Vagina (tissue), 2 donors: ENCODE data around the gene KYNU. TPM values are rescaled to one million over a fixed set of nuclear protein-coding genes. Genes with fewer than 3 reads are reported as not detected.

ENCODE experiments used
- DNase-seq, 2 donors: peaks; one replicate each; pipeline ENCODE4 v3.0.0-alpha.2; 2017; ENCODE audit errors: extremely low spot score in 2 of 2
- H3K27ac ChIP-seq: fragments of 200-600 bp; sonication (generic); one replicate; pipeline ENCODE4 v1.5.1; 2019
- H3K27me3 ChIP-seq: fragments of 200-600 bp; sonication (generic); one replicate; pipeline ENCODE4 v1.5.1; 2019
- H3K36me3 ChIP-seq, 2 donors: fragments of 200-600 bp; sonication (generic); one replicate each; pipeline ENCODE4 v1.5.1; 2017 to 2019
- H3K4me1 ChIP-seq: fragments of 200-600 bp; sonication (generic); one replicate; pipeline ENCODE4 v1.5.1; 2019
- H3K4me3 ChIP-seq, 2 donors: fragments of 200-600 bp; sonication (generic); 1 replicate in 1 of 2; 2 replicates in 1 of 2; pipeline ENCODE4 v1.5.1; 2016 to 2019
- H3K9me3 ChIP-seq: fragments of 200-600 bp; sonication (generic); one replicate; pipeline ENCODE4 v1.5.1; 2019
- POLR2A ChIP-seq, 2 donors: fragments of 450-650 bp; IDR thresholded peaks; one replicate each; pipeline ENCODE4 v1.6.1; 2017; ENCODE audit warnings: antibody characterized with exemption in 2 of 2, mild to moderate bottlenecking in 2 of 2, moderate library complexity in 2 of 2
- POLR2AphosphoS5 ChIP-seq, 2 donors: sonication (generic); formaldehyde crosslinking; IDR thresholded peaks; one replicate each; pipeline ENCODE4 v1.9.0; 2017; ENCODE audit warnings: antibody characterized with exemption in 2 of 2, mild to moderate bottlenecking in 2 of 2, low read depth in 1 of 2; ENCODE audit not compliant: insufficient read depth in 1 of 2
- intact Hi-C: fragments of 100-400 bp; cut with DNase I; formaldehyde crosslinking; loops from one replicate; pipeline ENCODE4 v1.15.1; 2023
- total RNA-seq: library from RNA; depleted of rRNA; stranded (reverse); fragments of >200 nt; gene quantifications from one replicate; pipeline ENCODE4 v1.2.3, GENCODE V29; 2016
- TF ChIP-seq, protein P1 (sequence below), 3 experiments: fragments of 450-650 bp in 2 of 3; fragments of 200-600 bp in 1 of 3; sonication (generic) in 1 of 3; IDR thresholded peaks; one replicate each; pipeline ENCODE4 v1.5.1; 2017 to 2019; ENCODE audit warnings: antibody characterized with exemption in 3 of 3, mild to moderate bottlenecking in 2 of 3, moderate library complexity in 2 of 3

The KYNU gene
- total RNA-seq, 1 donor from 2014 or later, result 3.7 TPM

DNA sequence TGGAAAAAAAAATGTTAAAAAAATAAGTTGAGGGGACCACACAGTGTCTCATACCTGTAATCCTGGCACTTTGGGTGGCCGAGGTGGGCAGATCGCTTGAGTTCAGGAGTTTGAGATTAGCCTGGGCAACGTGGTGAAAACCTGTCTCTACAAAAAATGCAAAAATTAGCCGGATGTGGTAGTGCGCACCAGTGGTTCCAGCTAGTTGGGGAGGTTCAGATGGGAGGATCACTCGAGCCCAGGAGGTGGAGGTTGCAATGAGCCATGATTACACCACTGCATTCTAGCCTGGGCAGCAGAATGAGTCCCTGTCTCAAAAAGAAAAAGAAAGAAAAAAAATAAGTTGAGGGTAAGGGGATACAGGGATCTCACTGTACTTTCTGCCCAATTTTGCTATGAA lies 6.1 kb upstream of the KYNU start:
- no peak overlapping the region for H3K4me3 ChIP-seq
- no peaks in the 10 kb centered on the region for H3K27me3 ChIP-seq
- H3K4me1 ChIP-seq, result peaks cover 44% of the 10 kb centered on the region
- no peaks in the 10 kb centered on the region for H3K36me3 ChIP-seq
- no peak overlapping the region for H3K27ac ChIP-seq
- no peak for DNase-seq
- no peaks in the 10 kb centered on the region for H3K9me3 ChIP-seq
- TF ChIP-seq POLR2AphosphoS5 (IDR thresholded peaks at IDR 0.05; ENCODE audit: insufficient read depth in 1 of 2, low read depth in 1 of 2), result no peak
- TF ChIP-seq, protein P1, sequence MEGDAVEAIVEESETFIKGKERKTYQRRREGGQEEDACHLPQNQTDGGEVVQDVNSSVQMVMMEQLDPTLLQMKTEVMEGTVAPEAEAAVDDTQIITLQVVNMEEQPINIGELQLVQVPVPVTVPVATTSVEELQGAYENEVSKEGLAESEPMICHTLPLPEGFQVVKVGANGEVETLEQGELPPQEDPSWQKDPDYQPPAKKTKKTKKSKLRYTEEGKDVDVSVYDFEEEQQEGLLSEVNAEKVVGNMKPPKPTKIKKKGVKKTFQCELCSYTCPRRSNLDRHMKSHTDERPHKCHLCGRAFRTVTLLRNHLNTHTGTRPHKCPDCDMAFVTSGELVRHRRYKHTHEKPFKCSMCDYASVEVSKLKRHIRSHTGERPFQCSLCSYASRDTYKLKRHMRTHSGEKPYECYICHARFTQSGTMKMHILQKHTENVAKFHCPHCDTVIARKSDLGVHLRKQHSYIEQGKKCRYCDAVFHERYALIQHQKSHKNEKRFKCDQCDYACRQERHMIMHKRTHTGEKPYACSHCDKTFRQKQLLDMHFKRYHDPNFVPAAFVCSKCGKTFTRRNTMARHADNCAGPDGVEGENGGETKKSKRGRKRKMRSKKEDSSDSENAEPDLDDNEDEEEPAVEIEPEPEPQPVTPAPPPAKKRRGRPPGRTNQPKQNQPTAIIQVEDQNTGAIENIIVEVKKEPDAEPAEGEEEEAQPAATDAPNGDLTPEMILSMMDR (IDR thresholded peaks at IDR 0.05), result no peak
- TF ChIP-seq POLR2A (IDR thresholded peaks at IDR 0.05), result no peak
- intact Hi-C loops, result no loop called here

DNA sequence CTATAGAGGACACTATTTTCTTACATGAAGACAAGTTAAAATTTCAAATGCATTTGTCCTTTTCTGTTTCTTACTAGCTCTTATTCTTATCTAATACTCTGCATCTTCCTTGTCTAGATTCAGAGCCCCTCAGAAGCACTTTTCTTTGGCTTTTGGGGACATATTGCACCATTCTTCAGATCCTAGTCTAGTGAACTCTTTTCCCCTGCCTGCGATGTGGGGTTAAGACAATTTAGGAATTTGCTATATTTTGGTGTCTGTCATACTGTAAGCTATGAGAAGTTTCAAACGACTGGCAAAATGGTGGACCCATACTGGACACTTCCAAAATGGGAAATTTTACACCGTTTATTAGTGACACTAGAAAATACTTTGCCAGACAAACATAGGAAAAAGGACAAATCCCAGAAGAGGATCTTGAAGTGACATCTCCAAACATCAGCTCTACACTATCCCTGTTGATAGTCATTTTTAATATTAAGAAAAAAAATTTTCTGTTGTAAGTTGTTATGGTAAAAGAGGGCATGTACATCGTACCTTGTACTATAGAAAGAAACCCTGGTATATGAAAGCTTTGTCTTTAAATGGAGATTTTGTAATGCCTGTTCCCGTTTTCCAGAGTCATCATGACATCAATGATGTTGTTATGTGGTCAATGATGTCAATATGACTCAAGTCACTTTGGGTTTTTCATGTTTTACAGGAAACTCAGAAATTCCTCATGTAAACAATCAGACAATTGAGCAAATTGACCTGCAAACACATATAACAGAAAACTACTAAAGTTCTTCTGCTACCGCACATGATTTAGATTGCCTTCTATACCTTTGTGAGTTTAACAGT lies 4.4 kb upstream of the KYNU start:
- Histone ChIP-seq H3K4me3 (no peak overlapping the region), H3K4me1 (peaks cover 43% of the 10 kb centered on the region), H3K27ac (peak overlapping the region; percentile 74), H3K9me3 (no peaks in the 10 kb centered on the region), H3K36me3 (no peaks in the 10 kb centered on the region), H3K27me3 (no peaks in the 10 kb centered on the region)
- intact Hi-C loops, result no loop called here
- TF ChIP-seq, protein P1 (IDR thresholded peaks at IDR 0.05), result no peak
- TF ChIP-seq POLR2AphosphoS5 (IDR thresholded peaks at IDR 0.05; ENCODE audit: insufficient read depth in 1 of 2, low read depth in 1 of 2), result peak in 1 of 2 donors; percentile 17
- DNase-seq, result no peak

DNA sequence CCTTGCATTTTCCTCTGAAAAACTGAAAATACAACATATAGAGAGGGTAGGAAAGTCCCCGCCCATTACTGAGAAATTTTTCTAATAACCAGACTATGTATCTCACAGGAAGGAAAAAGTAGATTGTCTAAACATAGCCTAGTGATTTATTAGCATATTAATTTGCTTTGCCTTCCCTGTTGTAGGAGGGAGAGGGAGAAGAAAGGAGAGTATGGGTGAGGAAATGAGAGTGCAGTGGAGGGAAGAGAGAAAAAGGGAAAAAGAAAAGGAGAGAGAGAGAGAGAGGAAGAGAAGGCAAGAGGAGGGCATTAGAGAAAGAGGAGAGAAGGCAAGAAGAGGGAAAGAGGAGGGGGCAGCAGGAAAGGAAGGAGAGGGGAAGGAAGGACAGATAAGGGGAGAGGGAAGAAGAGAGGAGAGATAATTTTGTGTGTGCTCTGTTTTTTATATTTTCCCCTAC lies 3.6 kb upstream of the KYNU start:
- H3K4me3 ChIP-seq, result no peak overlapping the region
- no peaks in the 10 kb centered on the region for H3K27me3 ChIP-seq
- intact Hi-C loops, result no loop called here
- no peak for DNase-seq
- no peaks in the 10 kb centered on the region for H3K9me3 ChIP-seq
- peak overlapping the region; percentile 74 for H3K27ac ChIP-seq
- H3K4me1 ChIP-seq, result peaks cover 35% of the 10 kb centered on the region
- TF ChIP-seq POLR2A (IDR thresholded peaks at IDR 0.05) (no peak), POLR2AphosphoS5 (IDR thresholded peaks at IDR 0.05; ENCODE audit: insufficient read depth in 1 of 2, low read depth in 1 of 2) (no peak)
- TF ChIP-seq, protein P1 (IDR thresholded peaks at IDR 0.05), result no peak
- no peaks in the 10 kb centered on the region for H3K36me3 ChIP-seq

DNA sequence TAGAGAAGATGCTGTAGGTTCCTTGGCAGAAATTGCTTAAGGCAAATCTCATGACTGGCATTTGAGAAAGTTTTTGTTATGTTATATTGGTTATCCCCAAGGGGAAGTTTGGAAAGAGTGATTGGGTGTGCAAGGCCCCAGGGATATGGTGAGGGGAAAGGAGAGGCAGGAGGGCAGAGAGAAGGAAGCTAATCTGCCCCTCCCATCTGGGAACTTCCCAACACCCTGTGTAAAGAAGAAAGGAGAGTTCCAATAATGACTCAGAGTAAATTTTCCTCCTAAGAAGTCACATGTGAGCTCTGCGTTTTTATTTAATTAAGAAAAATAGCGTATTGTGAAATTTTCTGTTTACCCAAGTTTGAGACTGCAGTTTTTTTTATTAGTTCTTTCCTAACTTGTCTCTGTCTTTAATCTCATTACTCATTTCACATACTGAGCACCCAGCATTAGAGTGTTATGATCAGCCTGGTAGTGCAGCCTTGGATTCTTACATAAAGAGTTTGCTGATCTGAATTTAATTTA lies 3.1 kb upstream of the KYNU start:
- H3K36me3 ChIP-seq, result no peaks in the 10 kb centered on the region
- peaks cover 33% of the 10 kb centered on the region for H3K4me1 ChIP-seq
- peak overlapping the region; percentile 74 for H3K27ac ChIP-seq
- no peaks in the 10 kb centered on the region for H3K9me3 ChIP-seq
- DNase-seq, result no peak
- intact Hi-C loops, result no loop called here
- no peaks in the 10 kb centered on the region for H3K27me3 ChIP-seq
- TF ChIP-seq POLR2A (IDR thresholded peaks at IDR 0.05), result no peak
- peak; percentile 33 to 89 for TF ChIP-seq POLR2AphosphoS5 (IDR thresholded peaks at IDR 0.05; ENCODE audit: insufficient read depth in 1 of 2, low read depth in 1 of 2)
- H3K4me3 ChIP-seq, result no peak overlapping the region

DNA sequence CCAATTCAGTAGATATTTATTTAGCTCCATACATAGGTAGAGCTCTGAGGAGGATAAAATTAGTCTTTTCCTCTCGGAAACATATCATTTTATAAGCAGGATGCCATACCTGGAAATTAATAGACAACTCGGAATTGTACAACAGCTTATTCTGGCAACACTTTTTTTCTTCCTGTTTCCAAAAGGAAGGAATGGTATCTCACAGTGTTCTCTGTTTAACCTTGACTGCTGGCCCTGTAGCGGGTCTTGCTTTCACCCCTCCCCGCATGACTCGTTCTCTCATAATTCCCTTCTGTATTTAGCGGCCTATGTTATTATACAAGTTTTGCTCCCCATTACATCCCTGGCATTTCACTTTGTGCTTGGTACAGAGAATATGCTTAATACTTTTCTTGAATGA lies 2.5 kb upstream of the KYNU start:
- Histone ChIP-seq H3K9me3 (no peaks in the 10 kb centered on the region), H3K4me1 (peaks cover 33% of the 10 kb centered on the region), H3K4me3 (no peak overlapping the region), H3K27ac (peak overlapping the region; percentile 74), H3K27me3 (no peaks in the 10 kb centered on the region), H3K36me3 (no peaks in the 10 kb centered on the region)
- no peak for DNase-seq
- intact Hi-C loops, result no loop called here
- no peak for TF ChIP-seq POLR2AphosphoS5 (IDR thresholded peaks at IDR 0.05; ENCODE audit: insufficient read depth in 1 of 2, low read depth in 1 of 2)

DNA sequence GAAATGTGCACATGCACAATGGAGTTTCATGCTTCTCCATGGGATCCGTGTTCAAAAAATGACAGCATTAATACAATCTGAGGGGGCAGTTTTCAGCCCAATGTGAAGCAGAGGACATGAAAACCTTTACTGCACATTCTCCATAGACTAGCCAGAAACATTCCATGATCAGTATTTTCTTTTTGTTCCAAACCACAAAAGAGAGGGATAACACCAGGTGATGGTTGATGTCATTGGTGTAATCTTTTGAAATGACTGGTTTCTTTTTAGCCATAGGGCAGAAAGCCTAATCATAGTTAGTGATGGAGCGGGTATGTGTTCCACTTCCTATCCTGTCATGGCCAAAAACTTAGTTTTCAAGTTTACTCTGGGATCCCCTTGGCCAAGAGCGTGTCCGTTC lies 1.8 kb upstream of the KYNU start:
- Histone ChIP-seq H3K4me1 (peaks cover 33% of the 10 kb centered on the region), H3K4me3 (no peak overlapping the region), H3K27ac (peak overlapping the region; percentile 74), H3K36me3 (no peaks in the 10 kb centered on the region), H3K9me3 (no peaks in the 10 kb centered on the region), H3K27me3 (no peaks in the 10 kb centered on the region)
- DNase-seq, result no peak
- TF ChIP-seq, protein P1 (IDR thresholded peaks at IDR 0.05), result no peak
- TF ChIP-seq POLR2A (IDR thresholded peaks at IDR 0.05) (no peak), POLR2AphosphoS5 (IDR thresholded peaks at IDR 0.05; ENCODE audit: insufficient read depth in 1 of 2, low read depth in 1 of 2) (no peak)
- intact Hi-C loops, result no loop called here
